H1 (cell line): ENCODE results near the gene NAV3. TPM values are rescaled to one million over a fixed set of nuclear protein-coding genes. Genes with fewer than 3 reads are reported as not detected.

ENCODE experiments used
- CTCF ChIA-PET: fragments of 300-600 bp; sonication (Branson Sonifier 250); formaldehyde crosslinking; loops from one replicate; lab custom pipeline; 2021; ENCODE audit not compliant: partially characterized antibody; lab: Charles Lee
- POLR2A ChIA-PET: fragments of 300-600 bp; sonication (Branson Sonifier 250); formaldehyde crosslinking; loops from one replicate; lab custom pipeline; 2021; ENCODE audit warnings: inconsistent platforms; ENCODE audit not compliant: partially characterized antibody; lab: Charles Lee
- DNase-seq, 2 experiments: peaks; one replicate each; pipeline versions ENCODE4 v3.0.0 to v3.0.0-alpha.2; 2010 to 2022; ENCODE audit warnings: low spot score in 2 of 2, low read depth in 1 of 2, mixed read lengths in 1 of 2
- FAIRE-seq: peaks from 2 replicates; lab custom pipeline; 2011; peaks lifted over from hg19 to GRCh38; lab: Jason Lieb, UNC
- H2AFZ ChIP-seq: 2 replicates; pipeline ENCODE4 v1.8.1; 2012; ENCODE audit warnings: low read length, inconsistent platforms
- H2AK5ac ChIP-seq: 2 replicates; pipeline ENCODE4 v1.6.1; 2013; ENCODE audit warnings: low read depth, low read length
- H2BK120ac ChIP-seq: replicated peaks from 2 replicates; pipeline ENCODE3; 2013; ENCODE audit warnings: low read depth, low read length, inconsistent platforms
- H2BK12ac ChIP-seq: 2 replicates; pipeline ENCODE4 v1.6.1; 2013; ENCODE audit warnings: low read depth, low read length
- H2BK15ac ChIP-seq: 2 replicates; pipeline ENCODE4 v1.6.1; 2013; ENCODE audit warnings: low read length
- H2BK20ac ChIP-seq: 2 replicates; pipeline ENCODE4 v1.6.1; 2013; ENCODE audit warnings: low read length
- H2BK5ac ChIP-seq: 2 replicates; pipeline ENCODE4 v1.6.1; 2013; ENCODE audit warnings: low read depth, low read length
- H3K14ac ChIP-seq: 2 replicates; pipeline ENCODE4 v1.6.1; 2013; ENCODE audit warnings: inconsistent platforms; ENCODE audit not compliant: insufficient read length
- H3K18ac ChIP-seq: 2 replicates; pipeline ENCODE4 v1.6.1; 2013; ENCODE audit warnings: low read length; ENCODE audit errors: extremely low read depth
- H3K23ac ChIP-seq: 2 replicates; pipeline ENCODE4 v1.6.1; 2013; ENCODE audit warnings: inconsistent platforms; ENCODE audit not compliant: insufficient read length
- H3K23me2 ChIP-seq: 2 replicates; pipeline ENCODE4 v1.6.1; 2013; ENCODE audit warnings: low read depth, low read length
- H3K27ac ChIP-seq: 2 replicates; pipeline ENCODE4 v1.6.1; 2011; ENCODE audit warnings: low read depth, low read length, inconsistent platforms
- H3K27me3 ChIP-seq, 4 experiments: replicated peaks in 1 of 4; 1 replicate in 1 of 4; 2 replicates in 3 of 4; pipeline versions ENCODE4 v1.6.1 to v1.8.1; 2011 to 2013; ENCODE audit warnings: low read length in 3 of 4, mild to moderate bottlenecking in 3 of 4, inconsistent platforms in 2 of 4, mixed read lengths in 2 of 4, moderate library complexity in 1 of 4; ENCODE audit not compliant: control insufficient read depth in 3 of 4, insufficient read depth in 3 of 4; ENCODE audit errors: extremely low read depth in 1 of 4
- H3K36me3 ChIP-seq, 4 experiments: 2 replicates each; pipeline versions ENCODE4 v1.6.1 to v1.8.1; 2011 to 2013; ENCODE audit warnings: mild to moderate bottlenecking in 4 of 4, low read length in 3 of 4, moderate library complexity in 2 of 4, control low read depth in 1 of 4, inconsistent platforms in 1 of 4; ENCODE audit not compliant: insufficient read depth in 4 of 4, control insufficient read depth in 2 of 4
- H3K4ac ChIP-seq: replicated peaks from 2 replicates; pipeline ENCODE3; 2013; ENCODE audit warnings: low read length, low read depth, mixed read lengths, inconsistent platforms; ENCODE audit not compliant: insufficient read length
- H3K4me1 ChIP-seq, 4 experiments: replicated peaks in 1 of 4; 1 replicate in 1 of 4; 2 replicates in 3 of 4; pipeline versions ENCODE4 v1.6.1 to v1.8.1; 2011 to 2013; ENCODE audit warnings: low read length in 3 of 4, inconsistent platforms in 2 of 4, mixed read lengths in 1 of 4; ENCODE audit not compliant: insufficient read depth in 4 of 4, control insufficient read depth in 3 of 4
- H3K4me2 ChIP-seq, 2 experiments: 2 replicates each; pipeline versions ENCODE4 v1.6.1 to v1.8.1; 2011 to 2013; ENCODE audit warnings: low read depth in 2 of 2, low read length in 2 of 2, control low read depth in 1 of 2, inconsistent platforms in 1 of 2, mild to moderate bottlenecking in 1 of 2; ENCODE audit not compliant: insufficient read depth in 1 of 2
- H3K4me3 ChIP-seq, 4 experiments: fragments of 200-600, 300-600 bp in 1 of 4; sonication (generic), shearing (Covaris generic), sonication (Bioruptor Twin) in 1 of 4; 2 replicates each; pipeline versions ENCODE4 v1.5.1 to v1.8.1; 2011 to 2016; ENCODE audit warnings: low read length in 4 of 4, low read depth in 3 of 4, control low read depth in 2 of 4, inconsistent platforms in 2 of 4, mild to moderate bottlenecking in 2 of 4, mixed read lengths in 1 of 4, moderate library complexity in 1 of 4; ENCODE audit not compliant: insufficient read depth in 2 of 4; ENCODE audit errors: extremely low read depth in 1 of 4
- H3K56ac ChIP-seq: replicated peaks from 2 replicates; pipeline ENCODE3; 2013; ENCODE audit warnings: low read depth, mild to moderate bottlenecking, mixed read lengths, low read length, inconsistent platforms; ENCODE audit not compliant: insufficient read length
- H3K79me1 ChIP-seq: 2 replicates; pipeline ENCODE4 v1.6.1; 2013; ENCODE audit warnings: low read depth, low read length, control low read depth
- H3K79me2 ChIP-seq, 2 experiments: 2 replicates each; pipeline versions ENCODE4 v1.6.1 to v1.8.1; 2012 to 2013; ENCODE audit warnings: low read length in 2 of 2, mild to moderate bottlenecking in 2 of 2, inconsistent platforms in 1 of 2; ENCODE audit not compliant: insufficient read depth in 2 of 2, control insufficient read depth in 1 of 2
- H3K9ac ChIP-seq, 4 experiments: replicated peaks in 1 of 4; 1 replicate in 1 of 4; 2 replicates in 3 of 4; pipeline versions ENCODE4 v1.6.1 to v1.8.1; 2011 to 2013; ENCODE audit warnings: low read depth in 3 of 4, low read length in 3 of 4, control low read depth in 2 of 4, mild to moderate bottlenecking in 2 of 4, moderate library complexity in 2 of 4, inconsistent platforms in 1 of 4; ENCODE audit errors: extremely low read depth in 1 of 4
- H3K9me3 ChIP-seq, 2 experiments: 2 replicates each; pipeline versions ENCODE4 v1.6.1 to v1.8.1; 2012 to 2013; ENCODE audit warnings: mild to moderate bottlenecking in 2 of 2, moderate library complexity in 2 of 2, control low read depth in 1 of 2, inconsistent platforms in 1 of 2, low read depth in 1 of 2, low read length in 1 of 2, mixed read lengths in 1 of 2; ENCODE audit not compliant: insufficient read depth in 2 of 2
- H4K20me1 ChIP-seq, 2 experiments: replicated peaks in 1 of 2; 2 replicates each; pipeline versions ENCODE3 to v1.8.1; 2011 to 2013; ENCODE audit warnings: inconsistent platforms in 2 of 2, low read length in 2 of 2, mild to moderate bottlenecking in 1 of 2; ENCODE audit not compliant: insufficient read depth in 2 of 2, control insufficient read depth in 1 of 2
- H4K5ac ChIP-seq: 2 replicates; pipeline ENCODE4 v1.6.1; 2013; ENCODE audit warnings: low read length, low read depth, mixed read lengths, inconsistent platforms; ENCODE audit not compliant: insufficient read length
- H4K8ac ChIP-seq: 2 replicates; pipeline ENCODE4 v1.8.0; 2013; ENCODE audit warnings: mild to moderate bottlenecking, moderate library complexity, low read length, inconsistent platforms; ENCODE audit not compliant: insufficient read depth; ENCODE audit errors: extremely low read depth
- H4K91ac ChIP-seq: replicated peaks from 2 replicates; pipeline ENCODE3; 2013; ENCODE audit warnings: low read length, mixed read lengths, inconsistent platforms; ENCODE audit not compliant: insufficient read length
- CREB1 ChIP-seq: IDR thresholded peaks from 2 replicates; pipeline ENCODE4 v1.6.1; 2012; ENCODE audit warnings: inconsistent platforms
- KDM1A ChIP-seq: fragments of 200-600, 300-600 bp; sonication (generic); IDR thresholded peaks from 2 replicates; pipeline ENCODE4 v1.7.1; 2016; ENCODE audit warnings: mild to moderate bottlenecking, low read length, borderline replicate concordance
- KDM4A ChIP-seq: IDR thresholded peaks from one replicate; pipeline ENCODE4 v1.7.1; 2012; ENCODE audit warnings: low read depth, mild to moderate bottlenecking, moderate library complexity, low read length, inconsistent platforms; ENCODE audit not compliant: severe bottlenecking
- POLR2A ChIP-seq, 2 experiments: IDR thresholded peaks; 1 replicate in 1 of 2; 2 replicates in 1 of 2; pipeline ENCODE4 v1.6.1; 2011; ENCODE audit warnings: low read depth in 2 of 2, low read length in 2 of 2, mild to moderate bottlenecking in 2 of 2; ENCODE audit errors: control extremely low read depth in 1 of 2
- RBBP5 ChIP-seq: IDR thresholded peaks from 2 replicates; pipeline ENCODE4 v1.7.1; 2012; ENCODE audit warnings: low read depth, mild to moderate bottlenecking, inconsistent platforms, low read length, moderate library complexity, borderline replicate concordance
- SAP30 ChIP-seq: fragments of 300-600 bp; sonication (generic); IDR thresholded peaks from 2 replicates; pipeline ENCODE4 v1.7.1; 2012; ENCODE audit warnings: low read length, moderate library complexity, mild to moderate bottlenecking, inconsistent platforms; ENCODE audit not compliant: insufficient read depth, insufficient replicate concordance
- SIN3A ChIP-seq, 2 experiments: IDR thresholded peaks in 1 of 2; conservative IDR thresholded peaks in 1 of 2; 2 replicates each; pipeline ENCODE4 v1.6.1; 2011 to 2012; ENCODE audit warnings: low read length in 2 of 2, improper control_type of control experiment in 1 of 2, low read depth in 1 of 2, mild to moderate bottlenecking in 1 of 2
- SIX5 ChIP-seq: IDR thresholded peaks from 2 replicates; pipeline ENCODE4 v1.6.1; 2011; ENCODE audit warnings: mild to moderate bottlenecking, low read depth, low read length
- TBP ChIP-seq: IDR thresholded peaks from 2 replicates; pipeline ENCODE4 v1.6.1; 2011; ENCODE audit warnings: low read depth, low read length, improper control_type of control experiment
- TCF12 ChIP-seq: IDR thresholded peaks from 2 replicates; pipeline ENCODE4 v1.6.1; 2011; ENCODE audit warnings: low read depth, mild to moderate bottlenecking, low read length
- WGBS, 2 experiments: shearing (Covaris generic) in 1 of 2; methylation state at CpG; one replicate each; pipeline versions ENCODE4 v1.1.6 to v1.1.7; 2013 to 2015; ENCODE audit warnings: low lambda C conversion rate in 2 of 2, mixed read lengths in 2 of 2, inconsistent platforms in 1 of 2, low coverage in 1 of 2, missing lambda C conversion rate in 1 of 2; ENCODE audit not compliant: insufficient replicate concordance in 2 of 2, insufficient coverage in 1 of 2, insufficient read length in 1 of 2; ENCODE audit errors: extremely low coverage in 1 of 2, missing lambda C conversion rate in 1 of 2; 5-methylcytosine and 5-hydroxymethylcytosine counted together
- polyA plus RNA-seq, 7 experiments: library from polyadenylated mRNA; depleted of rRNA in 3 of 7; stranded (reverse) in 5 of 7; unstranded in 2 of 7; fragments of >200 nt in 5 of 7; fragments of 200-250 nt in 2 of 7; gene quantifications; 1 replicate in 5 of 7; 2 replicates in 1 of 7; 4 replicates in 1 of 7; pipeline versions ENCODE4 v1.2.1 to v1.2.3, GENCODE V29; 2011 to 2013; ENCODE audit warnings: missing spikeins in 2 of 7, mixed read lengths in 2 of 7
- total RNA-seq: library from RNA; stranded (reverse); fragmentation: NEBNext Ultra II Directional; extraction: Animal tissue kit (Norgen Biotek cat#: 25700); gene quantifications from 2 replicates; pipeline ENCODE4 v1.2.1, GENCODE V29; 2021
- TF ChIP-seq, protein P1 (sequence below): IDR thresholded peaks from 2 replicates; pipeline ENCODE4 v1.6.1; 2012; ENCODE audit warnings: inconsistent platforms
- TF ChIP-seq, protein P2 (sequence below), 3 experiments: IDR thresholded peaks; 1 replicate in 2 of 3; 2 replicates in 1 of 3; pipeline versions ENCODE4 v1.5.1 to v1.6.1; 2011; ENCODE audit warnings: low read length in 3 of 3, mild to moderate bottlenecking in 3 of 3, inconsistent platforms in 2 of 3, low read depth in 1 of 3, moderate library complexity in 1 of 3; ENCODE audit not compliant: insufficient read depth in 1 of 3; ENCODE audit errors: control extremely low read depth in 1 of 3

NAV3 gene
- total and polyA plus RNA-seq, 2 of the 8 experiments (the other 6 are each of a cell fraction or from before 2014, with no cell fraction given): 0.47 to 5.0 TPM

DNA sequence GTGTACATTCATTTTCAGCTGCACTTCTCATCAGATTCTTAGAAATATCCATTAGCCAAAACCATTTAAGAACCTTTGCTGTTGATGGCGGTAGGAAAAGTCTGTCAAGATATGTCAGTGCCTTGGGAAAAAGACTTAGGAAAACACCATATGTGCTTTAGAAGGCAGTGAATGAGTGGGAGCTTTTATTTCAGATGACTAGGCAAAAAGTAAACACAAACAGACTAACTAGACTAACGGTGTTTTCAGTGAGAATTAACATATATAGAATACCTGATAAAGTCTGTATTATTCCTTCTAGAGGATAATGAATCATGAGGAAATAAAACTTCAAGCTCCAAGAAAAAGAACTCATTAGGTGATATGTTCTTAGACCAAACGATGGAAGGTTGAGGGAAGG lies 418.9 kb downstream of the NAV3 start:
- Histone ChIP-seq H3K4me2 (no peak overlapping the region), H3K27ac (no peak overlapping the region), H4K91ac (no peak overlapping the region), H3K27me3 (no peaks in the 10 kb centered on the region), H4K8ac (no peak overlapping the region), H2BK20ac (no peak overlapping the region), H2AK5ac (no peak overlapping the region), H3K36me3 (no peaks in the 10 kb centered on the region), H3K14ac (no peak overlapping the region), H2AFZ (no peak overlapping the region), H3K79me2 (no peaks in the 10 kb centered on the region), H2BK12ac (no peak overlapping the region), H2BK5ac (no peak overlapping the region), H2BK120ac (no peak overlapping the region), H2BK15ac (no peak overlapping the region), H3K23me2 (no peaks in the 10 kb centered on the region), H3K9me3 (no peaks in the 10 kb centered on the region), H4K5ac (no peak overlapping the region), H3K18ac (no peak overlapping the region), H3K56ac (no peak overlapping the region), H3K4me3 (no peak overlapping the region), H3K9ac (no peak overlapping the region), H3K79me1 (no peaks in the 10 kb centered on the region), H4K20me1 (no peaks in the 10 kb centered on the region), H3K4me1 (peaks cover 0 to 5% (median 0%) of the 10 kb centered on the region in 4 experiments; a peak in 1 of 7 replicates), H3K4ac (no peak overlapping the region), H3K23ac (no peak overlapping the region)
- no peak for FAIRE-seq
- POLR2A ChIA-PET: no interaction called here
- CTCF ChIA-PET: interaction anchor here (1.0 kb wide), 1 partner anchor 22 kb away, joined by 3 read pairs; no protein-coding TSS in a partner anchor
- WGBS, 2 experiments: 87% methylated on average over 3 of the region's 3 CpGs; no CpG with 5 or more reads in 1 of the 2 experiments
- no peak for DNase-seq
- no peak for TF ChIP-seq SIX5
- TF ChIP-seq, protein P1, sequence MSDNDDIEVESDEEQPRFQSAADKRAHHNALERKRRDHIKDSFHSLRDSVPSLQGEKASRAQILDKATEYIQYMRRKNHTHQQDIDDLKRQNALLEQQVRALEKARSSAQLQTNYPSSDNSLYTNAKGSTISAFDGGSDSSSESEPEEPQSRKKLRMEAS: no peak
- no peak for TF ChIP-seq CREB1
- TF ChIP-seq, protein P2, sequence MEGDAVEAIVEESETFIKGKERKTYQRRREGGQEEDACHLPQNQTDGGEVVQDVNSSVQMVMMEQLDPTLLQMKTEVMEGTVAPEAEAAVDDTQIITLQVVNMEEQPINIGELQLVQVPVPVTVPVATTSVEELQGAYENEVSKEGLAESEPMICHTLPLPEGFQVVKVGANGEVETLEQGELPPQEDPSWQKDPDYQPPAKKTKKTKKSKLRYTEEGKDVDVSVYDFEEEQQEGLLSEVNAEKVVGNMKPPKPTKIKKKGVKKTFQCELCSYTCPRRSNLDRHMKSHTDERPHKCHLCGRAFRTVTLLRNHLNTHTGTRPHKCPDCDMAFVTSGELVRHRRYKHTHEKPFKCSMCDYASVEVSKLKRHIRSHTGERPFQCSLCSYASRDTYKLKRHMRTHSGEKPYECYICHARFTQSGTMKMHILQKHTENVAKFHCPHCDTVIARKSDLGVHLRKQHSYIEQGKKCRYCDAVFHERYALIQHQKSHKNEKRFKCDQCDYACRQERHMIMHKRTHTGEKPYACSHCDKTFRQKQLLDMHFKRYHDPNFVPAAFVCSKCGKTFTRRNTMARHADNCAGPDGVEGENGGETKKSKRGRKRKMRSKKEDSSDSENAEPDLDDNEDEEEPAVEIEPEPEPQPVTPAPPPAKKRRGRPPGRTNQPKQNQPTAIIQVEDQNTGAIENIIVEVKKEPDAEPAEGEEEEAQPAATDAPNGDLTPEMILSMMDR (IDR thresholded peaks at IDR 0.05; ENCODE audit: control extremely low read depth in 1 of 3, insufficient read depth in 1 of 3, low read depth in 1 of 3, low read length in 3 of 3): no peak
- TF ChIP-seq SAP30: no peak
- TF ChIP-seq KDM1A: no peak
- no peak for TF ChIP-seq RBBP5
- TF ChIP-seq POLR2A (IDR thresholded peaks at IDR 0.05; ENCODE audit: control extremely low read depth in 1 of 2, low read depth in 2 of 2, low read length in 2 of 2): no peak
- no peak for TF ChIP-seq SIN3A (conservative IDR thresholded peaks at IDR 0.05 in 1 of 2, IDR thresholded peaks at IDR 0.05 in 1 of 2; ENCODE audit: low read depth in 1 of 2, low read length in 2 of 2)
- no peak for TF ChIP-seq TCF12
- no peak for TF ChIP-seq KDM4A
- no peak for TF ChIP-seq TBP
